A549 (cell line): ENCODE results near the gene HOXA7. TPM values are rescaled to one million over a fixed set of nuclear protein-coding genes. Genes with fewer than 3 reads are reported as not detected.

Experiments
- ATAC-seq, 2 experiments: fragments of 200-7000 bp in 1 of 2; fragments of >200 bp in 1 of 2; cut with Nextera tagmentation in 1 of 2; cut with Tn5 transposase in 1 of 2; 3 replicates each; pipeline versions ENCODE4 v1.8.0 to v1.9.1; 2018 to 2020; ENCODE audit warnings: mild to moderate bottlenecking in 1 of 2, moderate library complexity in 1 of 2
- CTCF ChIA-PET: fragments of 300-600 bp; sonication (Branson Sonifier 250); formaldehyde crosslinking; extraction: SDS; loops from one replicate; lab custom pipeline; 2021; ENCODE audit warnings: antibody characterized with exemption, inconsistent platforms; lab: Yijun Ruan, JAX
- POLR2A ChIA-PET: fragments of 350-600 bp; formaldehyde crosslinking; extraction: SDS; loops from one replicate; lab custom pipeline; 2021; ENCODE audit warnings: antibody characterized with exemption, inconsistent platforms; lab: Yijun Ruan, JAX
- DNase-seq, 2 experiments: peaks; one replicate each; pipeline versions ENCODE4 v3.0.0 to v3.0.0-alpha.2; 2011 to 2016; ENCODE audit warnings: low read depth in 1 of 2, low spot score in 1 of 2
- FAIRE-seq: peaks from 2 replicates; lab custom pipeline; 2011; peaks lifted over from hg19 to GRCh38; lab: Jason Lieb, UNC
- H3K27ac ChIP-seq, 2 experiments: fragments of >200 bp; sonication (Bioruptor Twin); formaldehyde crosslinking; 3 replicates each; pipeline ENCODE4 v1.5.1; 2016 to 2017
- H3K4me1 ChIP-seq: fragments of >200 bp; sonication (Bioruptor Twin); formaldehyde crosslinking; 3 replicates; pipeline ENCODE4 v1.6.1; 2016
- H3K4me2 ChIP-seq: fragments of >200 bp; sonication (Bioruptor Twin); formaldehyde crosslinking; 3 replicates; pipeline ENCODE4 v1.6.1; 2016
- H3K4me3 ChIP-seq: fragments of >200 bp; sonication (Bioruptor Twin); formaldehyde crosslinking; 3 replicates; pipeline ENCODE4 v1.5.1; 2016
- H3K9me3 ChIP-seq: fragments of >200 bp; sonication (Bioruptor Twin); formaldehyde crosslinking; 3 replicates; pipeline ENCODE4 v1.6.1; 2016
- CBX2 ChIP-seq: fragments of 200-600 bp; sonication (generic); IDR thresholded peaks from 2 replicates; pipeline ENCODE4 v1.6.1; 2016; ENCODE audit warnings: low read depth, mild to moderate bottlenecking, borderline replicate concordance
- CHD2 ChIP-seq: fragments of 150-350 bp; IDR thresholded peaks from 2 replicates; pipeline ENCODE4 v1.6.1; 2014; ENCODE audit warnings: low read length; ENCODE audit not compliant: partially characterized antibody
- FOSB ChIP-seq: fragments of 250-450 bp; sonication (Bioruptor Pico); IDR thresholded peaks from 2 replicates; pipeline ENCODE4 v1.5.0; 2020; ENCODE audit warnings: mild to moderate bottlenecking, moderate library complexity
- FOXS1 ChIP-seq: fragments of 250-450 bp; sonication (Bioruptor Pico); IDR thresholded peaks from 2 replicates; pipeline ENCODE4 v1.5.0; 2020; ENCODE audit warnings: mild to moderate bottlenecking, moderate library complexity
- HOXB5 ChIP-seq: fragments of 250-450 bp; sonication (Bioruptor Pico); IDR thresholded peaks from 2 replicates; pipeline ENCODE4 v1.5.0; 2020; ENCODE audit warnings: mild to moderate bottlenecking, moderate library complexity
- JUNB ChIP-seq: fragments of >200 bp; sonication (Bioruptor Twin); formaldehyde crosslinking; IDR thresholded peaks from 2 replicates; pipeline ENCODE4 v1.6.1; 2016
- MAFK ChIP-seq: fragments of 450-650 bp; IDR thresholded peaks from 2 replicates; pipeline ENCODE4 v1.6.1; 2014; ENCODE audit not compliant: partially characterized antibody
- POLR2AphosphoS2 ChIP-seq: conservative IDR thresholded peaks from 2 replicates; pipeline ENCODE4 v1.6.1; 2012; ENCODE audit warnings: low read length, improper control_type of control experiment, inconsistent platforms
- RCOR1 ChIP-seq: fragments of 150-350 bp; IDR thresholded peaks from 2 replicates; pipeline ENCODE4 v1.6.1; 2014; ENCODE audit warnings: antibody characterized with exemption, low read length, low read depth
- RNF2 ChIP-seq: fragments of 200-600 bp; sonication (generic); IDR thresholded peaks from 2 replicates; pipeline ENCODE4 v1.6.1; 2016; ENCODE audit warnings: low read depth, mild to moderate bottlenecking, antibody characterized with exemption, moderate library complexity, borderline replicate concordance
- SREBF2 ChIP-seq: fragments of 450-650 bp; IDR thresholded peaks from 2 replicates; pipeline ENCODE4 v1.6.1; 2014; ENCODE audit warnings: mild to moderate bottlenecking, moderate library complexity
- ZC3H11A ChIP-seq: fragments of 450-650 bp; IDR thresholded peaks from 2 replicates; pipeline ENCODE4 v1.6.1; 2014; ENCODE audit warnings: antibody characterized with exemption, mild to moderate bottlenecking
- WGBS: methylation state at CpG from one replicate; pipeline ENCODE4 v1.1.6; 2017; ENCODE audit errors: missing lambda C conversion rate; 5-methylcytosine and 5-hydroxymethylcytosine counted together
- polyA plus RNA-seq, 4 experiments: library from polyadenylated mRNA; depleted of rRNA in 3 of 4; stranded (reverse); fragments of >200 nt; fragmentation: RNase III in 1 of 4; extraction: RNeasy Plus Mini Kit Qiagen cat#74134 plus additional on column Dnase treatment in 1 of 4; gene quantifications; 2 replicates in 3 of 4; 3 replicates in 1 of 4; pipeline ENCODE4 v1.2.3, GENCODE V29; 2011 to 2017
- TF ChIP-seq, protein P1 (sequence below): fragments of 200-600 bp; sonication (generic); IDR thresholded peaks from 2 replicates; pipeline ENCODE4 v1.6.1; 2016; ENCODE audit warnings: antibody characterized with exemption, mild to moderate bottlenecking, moderate library complexity
- TF ChIP-seq, protein P2 (sequence below): IDR thresholded peaks from 2 replicates; pipeline ENCODE4 v1.6.1; 2012

HOXA7 gene
- polyA plus RNA-seq, 2 of the 4 experiments (the other 2 are of a cell fraction): 4.1 to 4.8 TPM

DNA sequence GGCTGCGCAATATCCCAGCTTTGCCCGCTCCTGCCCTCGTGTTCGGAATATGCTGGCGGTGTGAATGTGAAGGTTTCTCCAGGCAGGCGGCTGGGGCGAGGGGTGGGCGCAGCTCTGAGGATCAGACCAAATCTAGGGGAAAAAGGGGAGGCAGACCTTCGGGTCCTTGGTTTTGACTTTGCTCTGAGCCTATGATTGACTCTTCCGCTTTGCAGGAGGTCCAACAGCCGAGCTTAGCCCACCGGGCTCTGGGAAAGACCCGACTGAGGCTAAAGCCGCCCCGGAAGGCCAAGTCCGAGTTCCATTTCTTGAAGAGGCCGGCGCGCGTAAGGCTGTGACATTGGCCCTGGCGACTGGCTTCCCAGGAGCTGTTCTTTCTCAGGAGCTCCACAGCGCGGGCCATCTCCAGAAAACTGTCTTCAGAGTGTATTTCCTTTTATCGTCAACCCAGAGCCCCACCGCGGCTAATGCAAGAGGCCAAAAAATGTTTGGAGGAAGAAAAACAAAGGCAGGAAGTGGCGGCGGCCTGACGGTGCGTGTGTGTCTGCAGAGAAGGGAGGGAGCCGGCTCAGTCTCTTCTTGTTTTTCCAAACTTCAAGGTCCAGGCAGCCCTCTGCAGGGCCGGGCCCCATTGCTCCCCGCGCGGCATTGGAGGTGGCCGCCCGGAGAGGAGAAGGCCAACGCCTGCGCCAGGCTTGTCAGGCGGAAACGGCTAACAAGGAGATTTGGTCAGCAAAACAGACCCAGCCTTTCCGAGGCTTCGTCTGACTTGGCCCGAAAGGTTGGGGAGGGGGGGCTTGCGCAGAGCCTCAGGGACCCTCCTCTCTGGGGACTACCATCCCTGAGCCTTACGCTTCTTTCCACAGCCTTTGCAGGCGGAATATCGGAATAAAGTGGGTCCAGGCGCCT, 32.2 kb upstream of the HOXA7 start:
- 94% methylated on average over 49 of the region's 49 CpGs for WGBS
- FAIRE-seq (no peak), ATAC-seq (no peak), DNase-seq (no peak)
- ChIA-PET CTCF (interaction anchor here (0.8 to 2.2 kb wide), 10 partner anchors 8 to 908 kb away, joined by 3 to 10 read pairs (median 4); partner anchors contain the start of gene HOXA13), POLR2A (no interaction called here)
- Histone ChIP-seq H3K4me3 (no peak overlapping the region), H3K9me3 (no peaks in the 10 kb centered on the region), H3K4me1 (peaks cover 10% of the 10 kb centered on the region; the same call in 2 of the 3 replicates), H3K27ac (no peak overlapping the region), H3K4me2 (no peak overlapping the region)
- no peak for TF ChIP-seq CHD2
- no peak for TF ChIP-seq ZC3H11A

DNA sequence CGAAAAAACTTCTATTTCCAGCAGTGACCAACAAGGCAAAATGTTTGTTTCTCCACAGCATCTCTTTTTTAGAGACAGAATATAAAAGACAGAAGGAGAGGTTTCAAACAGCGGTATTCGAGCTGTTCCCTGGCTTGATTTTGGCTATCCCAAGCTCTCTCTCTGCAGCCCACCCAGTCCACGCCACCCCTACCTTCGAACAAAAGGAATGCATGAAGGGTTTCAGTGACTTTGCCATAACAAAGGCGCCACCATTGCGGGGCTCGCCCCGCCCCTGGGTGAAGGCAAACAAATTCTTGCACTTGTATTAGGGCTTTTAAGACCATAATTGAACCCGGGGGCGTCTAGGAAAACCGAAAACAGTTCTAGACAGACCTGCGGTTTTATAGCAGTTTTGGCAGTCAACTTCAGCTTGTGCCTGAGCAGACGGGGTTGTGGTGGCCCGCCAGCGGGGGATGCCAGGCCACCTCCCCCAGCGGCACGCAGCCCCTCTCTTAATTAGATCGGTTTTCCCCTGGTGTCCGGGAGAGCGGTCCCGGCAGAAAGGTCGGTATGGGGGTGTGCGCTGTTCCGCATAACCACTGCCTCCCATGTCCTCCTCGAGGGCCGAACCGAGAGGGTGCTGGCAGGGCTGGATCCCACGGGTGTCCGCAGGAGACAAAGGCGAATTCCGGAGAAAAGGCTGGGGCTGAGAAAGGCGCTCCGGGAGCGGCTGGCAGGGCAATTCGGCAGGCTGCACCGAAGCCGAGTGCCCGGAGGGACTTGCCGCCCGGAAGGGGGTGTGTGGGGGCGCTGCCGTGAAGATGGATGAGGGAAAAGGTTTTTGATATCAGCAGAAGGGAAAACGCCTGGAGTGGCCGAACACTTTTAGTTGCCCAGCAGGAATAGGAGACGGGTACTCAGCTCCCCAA, 31.3 kb upstream of the HOXA7 start:
- CTCF ChIA-PET: interaction anchor here (0.6 to 4.2 kb wide), 14 partner anchors 8 to 1728 kb away, joined by 3 to 27 read pairs (median 4); partner anchors contain the start of gene HOXA13
- ATAC-seq (no peak), DNase-seq (no peak), FAIRE-seq (no peak)
- no peaks in the 10 kb centered on the region for H3K9me3 ChIP-seq
- no peak overlapping the region for H3K27ac ChIP-seq
- POLR2A ChIA-PET: no interaction called here
- no peak overlapping the region for H3K4me3 ChIP-seq
- no peak for TF ChIP-seq JUNB
- 85% methylated on average over 46 of the region's 46 CpGs for WGBS
- H3K4me1 ChIP-seq: peaks cover 14% of the 10 kb centered on the region; the same call in 2 of the 3 replicates
- no peak overlapping the region for H3K4me2 ChIP-seq

DNA sequence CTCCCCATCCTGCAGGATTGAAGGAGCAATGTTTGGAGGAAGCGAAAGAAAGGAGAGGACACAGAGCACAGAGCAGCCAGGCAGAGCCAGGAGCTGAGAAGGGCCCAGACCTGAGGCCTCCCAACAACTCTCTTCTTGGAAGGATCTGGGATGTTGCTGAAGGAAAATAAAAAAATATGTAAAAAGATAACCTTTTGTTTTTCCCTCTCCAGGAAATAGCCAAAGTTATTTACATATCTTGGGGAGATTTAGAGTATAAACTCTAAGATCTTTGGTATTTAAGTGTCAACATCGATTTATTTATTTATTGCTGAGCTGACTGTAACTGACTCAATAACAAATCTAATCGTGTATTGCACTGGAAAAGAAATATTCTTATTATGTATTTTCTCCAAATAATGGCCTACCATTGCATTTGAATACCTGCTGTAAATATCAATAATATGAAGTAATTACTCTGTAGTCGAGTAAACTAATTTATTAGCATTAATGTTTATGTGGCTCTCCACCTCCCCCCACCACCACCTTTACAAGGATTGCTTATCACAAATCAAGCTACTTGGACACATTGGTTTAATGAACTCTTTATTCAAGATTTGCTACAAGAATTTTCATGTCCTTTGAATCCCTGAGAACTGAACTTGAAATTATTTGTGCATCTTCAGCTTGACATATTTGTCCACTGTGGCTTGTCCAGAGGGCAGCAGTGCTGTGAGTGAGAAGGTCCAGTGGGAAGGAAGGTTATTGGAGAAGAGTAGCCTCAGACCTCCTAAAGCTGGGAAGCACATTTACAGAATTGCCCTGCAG, 30.4 kb upstream of the HOXA7 start:
- CTCF ChIA-PET: interaction anchor here (0.6 to 4.2 kb wide), 10 partner anchors 8 to 1727 kb away, joined by 3 to 27 read pairs (median 4); partner anchors contain the start of genes HOXA10 and HOXA13
- no peak for DNase-seq
- TF ChIP-seq FOXS1 (CRISPR knock-in tag) (no peak), MAFK (peak; percentile 19), HOXB5 (no peak)
- Histone ChIP-seq H3K27ac (0 out of 6 replicates have a peak overlapping the region, but pooled peaks of 1 of the 2 experiments have one; percentile 3), H3K4me3 (no peak overlapping the region), H3K9me3 (no peaks in the 10 kb centered on the region), H3K4me1 (peaks cover 14% of the 10 kb centered on the region; the same call in 2 of the 3 replicates), H3K4me2 (no peak overlapping the region)
- FAIRE-seq: no peak
- POLR2A ChIA-PET: no interaction called here
- WGBS: 51% methylated on average over 4 of the region's 4 CpGs
- ATAC-seq: peak in 1 of 2 experiments; percentile 24; a peak in 3 of 6 replicates

DNA sequence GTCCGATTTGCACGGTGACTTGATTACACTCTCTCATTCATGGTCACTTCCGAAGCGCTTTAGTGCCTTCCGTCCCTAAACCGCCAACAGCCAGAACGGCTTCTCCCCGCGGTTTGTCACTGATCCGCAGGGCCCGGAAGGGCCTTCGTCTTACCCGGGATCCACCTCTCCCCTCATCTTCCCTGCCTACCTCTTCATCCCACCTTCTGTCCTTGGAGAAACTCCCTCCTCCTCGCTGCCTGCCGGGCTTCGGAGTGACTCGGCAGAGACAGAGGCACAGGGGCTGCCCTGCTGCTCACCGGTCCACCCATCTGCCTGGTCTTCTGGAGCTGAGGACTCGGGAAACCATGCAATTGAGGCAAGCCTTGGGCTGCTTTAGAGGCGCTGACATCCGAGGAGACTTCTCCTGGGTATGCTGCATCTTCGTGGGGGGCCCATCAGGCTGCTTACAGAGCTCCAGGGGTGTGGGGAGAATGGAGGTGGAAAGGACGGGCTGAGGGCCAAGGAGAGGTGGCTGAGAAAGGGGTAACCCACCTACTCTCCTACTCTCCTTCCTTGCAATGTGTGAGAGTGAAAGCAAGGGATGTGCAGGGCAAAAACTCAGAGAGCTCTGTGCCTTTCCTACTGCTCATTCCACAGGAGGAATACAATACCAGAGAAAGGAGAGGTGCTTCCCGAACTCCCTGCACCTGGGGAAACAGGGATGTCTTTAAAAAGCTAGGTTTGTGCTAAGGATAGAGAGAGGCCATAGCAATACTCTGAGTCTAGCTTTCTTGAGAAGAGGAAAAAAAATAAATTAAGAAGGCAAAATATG, 29.6 kb upstream of the HOXA7 start:
- WGBS: 92% methylated on average over 24 of the region's 24 CpGs
- FAIRE-seq (no peak), DNase-seq (no peak), ATAC-seq (peak in 1 of 2 experiments; percentile 20; a peak in 3 of 6 replicates)
- H3K9me3 ChIP-seq: no peaks in the 10 kb centered on the region
- POLR2A ChIA-PET: no interaction called here
- CTCF ChIA-PET: interaction anchor here (1.0 to 4.2 kb wide), 9 partner anchors 8 to 835 kb away, joined by 3 to 27 read pairs (median 4); partner anchors contain the start of genes HOXA10 and HOXA13
- H3K4me1 ChIP-seq: peaks cover 14% of the 10 kb centered on the region; the same call in 2 of the 3 replicates
- no peak overlapping the region for H3K4me3 ChIP-seq
- H3K4me2 ChIP-seq: no peak overlapping the region
- 0 out of 6 replicates have a peak overlapping the region, but pooled peaks of 1 of the 2 experiments have one; percentile 3 for H3K27ac ChIP-seq
- TF ChIP-seq RCOR1 (no peak), CBX2 (no peak), HOXB5 (no peak), POLR2AphosphoS2 (no peak), RNF2 (no peak), SREBF2 (no peak), FOSB (CRISPR knock-in tag) (no peak)
- TF ChIP-seq, protein P1, sequence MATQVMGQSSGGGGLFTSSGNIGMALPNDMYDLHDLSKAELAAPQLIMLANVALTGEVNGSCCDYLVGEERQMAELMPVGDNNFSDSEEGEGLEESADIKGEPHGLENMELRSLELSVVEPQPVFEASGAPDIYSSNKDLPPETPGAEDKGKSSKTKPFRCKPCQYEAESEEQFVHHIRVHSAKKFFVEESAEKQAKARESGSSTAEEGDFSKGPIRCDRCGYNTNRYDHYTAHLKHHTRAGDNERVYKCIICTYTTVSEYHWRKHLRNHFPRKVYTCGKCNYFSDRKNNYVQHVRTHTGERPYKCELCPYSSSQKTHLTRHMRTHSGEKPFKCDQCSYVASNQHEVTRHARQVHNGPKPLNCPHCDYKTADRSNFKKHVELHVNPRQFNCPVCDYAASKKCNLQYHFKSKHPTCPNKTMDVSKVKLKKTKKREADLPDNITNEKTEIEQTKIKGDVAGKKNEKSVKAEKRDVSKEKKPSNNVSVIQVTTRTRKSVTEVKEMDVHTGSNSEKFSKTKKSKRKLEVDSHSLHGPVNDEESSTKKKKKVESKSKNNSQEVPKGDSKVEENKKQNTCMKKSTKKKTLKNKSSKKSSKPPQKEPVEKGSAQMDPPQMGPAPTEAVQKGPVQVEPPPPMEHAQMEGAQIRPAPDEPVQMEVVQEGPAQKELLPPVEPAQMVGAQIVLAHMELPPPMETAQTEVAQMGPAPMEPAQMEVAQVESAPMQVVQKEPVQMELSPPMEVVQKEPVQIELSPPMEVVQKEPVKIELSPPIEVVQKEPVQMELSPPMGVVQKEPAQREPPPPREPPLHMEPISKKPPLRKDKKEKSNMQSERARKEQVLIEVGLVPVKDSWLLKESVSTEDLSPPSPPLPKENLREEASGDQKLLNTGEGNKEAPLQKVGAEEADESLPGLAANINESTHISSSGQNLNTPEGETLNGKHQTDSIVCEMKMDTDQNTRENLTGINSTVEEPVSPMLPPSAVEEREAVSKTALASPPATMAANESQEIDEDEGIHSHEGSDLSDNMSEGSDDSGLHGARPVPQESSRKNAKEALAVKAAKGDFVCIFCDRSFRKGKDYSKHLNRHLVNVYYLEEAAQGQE: no peak
- TF ChIP-seq, protein P2, sequence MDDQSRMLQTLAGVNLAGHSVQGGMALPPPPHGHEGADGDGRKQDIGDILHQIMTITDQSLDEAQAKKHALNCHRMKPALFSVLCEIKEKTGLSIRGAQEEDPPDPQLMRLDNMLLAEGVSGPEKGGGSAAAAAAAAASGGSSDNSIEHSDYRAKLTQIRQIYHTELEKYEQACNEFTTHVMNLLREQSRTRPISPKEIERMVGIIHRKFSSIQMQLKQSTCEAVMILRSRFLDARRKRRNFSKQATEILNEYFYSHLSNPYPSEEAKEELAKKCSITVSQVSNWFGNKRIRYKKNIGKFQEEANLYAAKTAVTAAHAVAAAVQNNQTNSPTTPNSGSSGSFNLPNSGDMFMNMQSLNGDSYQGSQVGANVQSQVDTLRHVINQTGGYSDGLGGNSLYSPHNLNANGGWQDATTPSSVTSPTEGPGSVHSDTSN: no peak
